Measurements from ENCODE around the gene BDP1. TPM values are rescaled to one million over a fixed set of nuclear protein-coding genes. Genes with fewer than 3 reads are reported as not detected.

The BDP1 gene
- total and polyA plus RNA-seq, 2 of the 4 experiments (the other 2 are of a cell fraction), result 5.8 to 14.0 TPM

- CTCF ChIA-PET, result no interaction called here
Measured at GRCh38 chr5:71563161-71563560, 107.7 kb downstream of the BDP1 start.

More at GRCh38 chr5:71563161-71563560, 107.7 kb downstream of the BDP1 start:
- H3K36me3 ChIP-seq (ENCODE audit: control insufficient read depth, insufficient read depth, low read length), result peaks cover 28% of the 10 kb centered on the region
- H3K27ac ChIP-seq (ENCODE audit: insufficient read depth, low read length), result no peak overlapping the region
- H3K4me1 ChIP-seq (ENCODE audit: control insufficient read depth, insufficient read depth, low read length), result no peaks in the 10 kb centered on the region
- H3K9me1 ChIP-seq (ENCODE audit: insufficient read depth, low read length), result peaks cover 3% of the 10 kb centered on the region
- no peak overlapping the region for H3K14ac ChIP-seq (replicated peaks; ENCODE audit: low read depth, low read length)
- no peak overlapping the region for H3K4me3 ChIP-seq (ENCODE audit: insufficient read depth, low read depth, low read length)
- H3K56ac ChIP-seq (ENCODE audit: extremely low read depth, insufficient read depth, low read length), result no peak overlapping the region
- no peak overlapping the region for H2AK9ac ChIP-seq (replicated peaks; ENCODE audit: low read depth, low read length, poor library complexity)
- H2AFZ ChIP-seq (replicated peaks; ENCODE audit: low read length, poor library complexity), result no peak overlapping the region
- H3K23ac ChIP-seq (ENCODE audit: low read depth, low read length), result no peak overlapping the region
- H3K9me3 ChIP-seq (ENCODE audit: control insufficient read depth, insufficient read depth, low read length), result no peaks in the 10 kb centered on the region
- no peak for DNase-seq
- in situ Hi-C loops (cut with MboI; ENCODE audit: low sequenced_read_pairs) (no loop called here), dilution Hi-C loops (cut with HindIII; ENCODE audit: low sequenced_read_pairs, unreplicated experiment) (no loop called here), intact Hi-C loops (cut with micrococcal nuclease) (loop anchor here (5.0 kb wide), 1 partner anchor 46 kb away; no protein-coding TSS in a partner anchor)
- no peaks in the 10 kb centered on the region for H3K27me3 ChIP-seq (ENCODE audit: control insufficient read depth, insufficient read depth, low read length)
- no peak overlapping the region for H2BK5ac ChIP-seq (ENCODE audit: low read depth, low read length, poor library complexity, severe bottlenecking)
- no peak overlapping the region for H4K91ac ChIP-seq (ENCODE audit: insufficient read depth, low read depth, low read length)
- peaks cover 0 to 7% of the 10 kb centered on the region in 2 experiments; a peak in 2 of 4 replicates for H3K79me1 ChIP-seq (ENCODE audit: low read depth in 1 of 2, low read length in 2 of 2)
- H4K5ac ChIP-seq (ENCODE audit: low read depth, low read length), result no peak overlapping the region
- no CpG with 5 or more reads among the region's 4 CpGs for WGBS, 2 experiments (ENCODE audit: extremely low coverage in 2 of 2, insufficient read length in 1 of 2)
- no peak overlapping the region for H4K8ac ChIP-seq (ENCODE audit: low read depth in 2 of 2, low read length in 2 of 2)
- BruUV-seq (replicated peaks), result no TSS peak
- no peak for TF ChIP-seq MAZ (IDR thresholded peaks at IDR 0.05; ENCODE audit: borderline replicate concordance, low read depth, low read length)
- no peak for TF ChIP-seq MXI1 (IDR thresholded peaks at IDR 0.05; ENCODE audit: borderline replicate concordance, low read depth, low read length)
- no peak overlapping the region for H3K9ac ChIP-seq (ENCODE audit: low read depth, low read length)
- no peak overlapping the region for H2BK120ac ChIP-seq (ENCODE audit: low read depth, low read length)
- H3K18ac ChIP-seq (ENCODE audit: low read depth, low read length), result no peak overlapping the region
- no peaks in the 10 kb centered on the region for H4K20me1 ChIP-seq (ENCODE audit: insufficient read depth, low read length)
- no peak overlapping the region for H3K4me2 ChIP-seq (ENCODE audit: low read depth, low read length)
- H2BK20ac ChIP-seq (ENCODE audit: low read depth, low read length), result no peak overlapping the region
- ATAC-seq (ENCODE audit: low read depth), result no peak
- no peak overlapping the region for H2BK15ac ChIP-seq (ENCODE audit: low read depth, low read length)
- no peak overlapping the region for H3K4ac ChIP-seq (ENCODE audit: low read depth, low read length)
- POLR2A ChIA-PET (ENCODE audit: unreplicated experiment), result no interaction called here
- no peak overlapping the region for H2AK5ac ChIP-seq (ENCODE audit: low read depth, low read length)

Measured in IMR-90 (cell line).